Activated CD8-positive, alpha-beta memory T cell treated with anti-CD3 and anti-CD28 coated beads, Interleukin-2, amount 50 U/mL, for 24 hours (primary cell): ENCODE results near the gene BTG2.

Source experiments
- DNase-seq: peaks from one replicate; pipeline ENCODE4 v3.0.0-alpha.2; 2020; ENCODE audit errors: extremely low read depth

BTG2 gene

GRCh38 chr1:203316626-203317093, 11.3 kb downstream of the BTG2 start:
- DNase-seq = no peak

GRCh38 chr1:203317429-203318228, 12.3 kb downstream of the BTG2 start:
- no peak for DNase-seq

- DNase-seq = no peak
These were observed 12.9 kb downstream of the BTG2 start for GRCh38 chr1:203318229-203318517.

- DNase-seq = no peak
These were observed 15.4 kb downstream of the BTG2 start for GRCh38 chr1:203320591-203321272.

- no peak for DNase-seq
These were observed 16.1 kb downstream of the BTG2 start for GRCh38 chr1:203321273-203322052.

GRCh38 chr1:203322500-203323179, 17.3 kb downstream of the BTG2 start:
- no peak for DNase-seq

GRCh38 chr1:203323587-203323986, 18.3 kb downstream of the BTG2 start:
- DNase-seq = no peak

GRCh38 chr1:203324105-203325025, 19.0 kb downstream of the BTG2 start:
- DNase-seq = no peak

- DNase-seq = no peak
These were observed 19.7 kb downstream of the BTG2 start for GRCh38 chr1:203325026-203325417.

GRCh38 chr1:203325418-203326091, 20.2 kb downstream of the BTG2 start:
- DNase-seq = no peak

GRCh38 chr1:203326830-203327683, 21.7 kb downstream of the BTG2 start:
- peak; percentile 78 for DNase-seq

GRCh38 chr1:203327684-203328457, 22.6 kb downstream of the BTG2 start:
- no peak for DNase-seq

GRCh38 chr1:203328714-203329122, 23.4 kb downstream of the BTG2 start:
- no peak for DNase-seq

- no peak for DNase-seq
These were observed 25.9 kb downstream of the BTG2 start for GRCh38 chr1:203331224-203331623.

- no peak for DNase-seq
These were observed 30.2 kb downstream of the BTG2 start for GRCh38 chr1:203335503-203335902.

GRCh38 chr1:203336097-203336496, 30.8 kb downstream of the BTG2 start:
- DNase-seq = no peak

- peak; percentile 26 for DNase-seq
These were observed 33.2 kb downstream of the BTG2 start for GRCh38 chr1:203338335-203339036.
